Measurements from ENCODE around the gene MZF1. TPM values are rescaled to one million over a fixed set of nuclear protein-coding genes. Genes with fewer than 3 reads are reported as not detected.

Gene MZF1
- total and polyA plus RNA-seq, 9 of the 15 experiments (the other 6 are each of a cell fraction or from before 2014, with no cell fraction given): 0.31 to 29.3 (median 11.5) TPM

- TF ChIP-seq CCNT2 (IDR thresholded peaks at IDR 0.05; ENCODE audit: borderline replicate concordance, extremely low read depth, insufficient read length, low read depth, low read length) (peak; percentile 52), MLX (CRISPR knock-in tag; conservative IDR thresholded peaks at IDR 0.05) (no peak), L3MBTL2 (IDR thresholded peaks at IDR 0.05) (peak; percentile 46), KDM4B (IDR thresholded peaks at IDR 0.05; ENCODE audit: borderline replicate concordance in 2 of 2, low read depth in 1 of 2) (peak in 1 of 2 experiments; percentile 99; a peak in 2 of 4 replicates), IRF1 (CRISPR knock-in tag; IDR thresholded peaks at IDR 0.05; ENCODE audit: borderline replicate concordance) (peak; percentile 88; the same call in 1 of the 2 replicates), ZBTB17 (CRISPR knock-in tag; IDR thresholded peaks at IDR 0.05) (peak; percentile 34; the same call in 1 of the 2 replicates), AFF1 (IDR thresholded peaks at IDR 0.05; ENCODE audit: low read depth in 1 of 2, partially characterized antibody in 2 of 2) (peak; percentile 53 to 86), BDP1 (IDR thresholded peaks at IDR 0.05; ENCODE audit: insufficient read depth, insufficient read length) (no peak), NCOA4 (IDR thresholded peaks at IDR 0.05; ENCODE audit: partially characterized antibody) (peak; percentile 17), HLTF (IDR thresholded peaks at IDR 0.05) (peak; percentile 84), CCAR2 (IDR thresholded peaks at IDR 0.05; ENCODE audit: low read depth, low read length) (no peak), ZBTB11 (CRISPR knock-in tag; IDR thresholded peaks at IDR 0.05) (peak; percentile 98 to 99 (median 98)), POLR2A (conservative IDR thresholded peaks at IDR 0.05) (peak; percentile 83), DEAF1 (CRISPR knock-in tag; IDR thresholded peaks at IDR 0.05) (peak; percentile 74), BMI1 (IDR thresholded peaks at IDR 0.05; ENCODE audit: low read length) (no peak)
Observed at GRCh38 chr19:58519355-58520256, 53.5 kb downstream of the MZF1 start, which contains the start of gene ZBTB45 (continued).

Data from K562 (cell line).